Trophoblast cell (in vitro differentiated cells and primary cell): ENCODE results near the gene TRERF1.

Source experiments
- DNase-seq, 2 donors: peaks; one replicate each; pipeline ENCODE4 v3.0.0-alpha.2; 2016
- H2AFZ ChIP-seq: 2 replicates; pipeline ENCODE4 v1.6.1; 2013; ENCODE audit warnings: low read length, moderate library complexity, mild to moderate bottlenecking; ENCODE audit not compliant: insufficient read depth, poor library complexity
- H2AK5ac ChIP-seq: 2 replicates; pipeline ENCODE4 v1.6.1; 2013; ENCODE audit warnings: mild to moderate bottlenecking, low read length
- H2BK120ac ChIP-seq: 2 replicates; pipeline ENCODE4 v1.6.1; 2013; ENCODE audit warnings: low read length, mild to moderate bottlenecking, moderate library complexity; ENCODE audit not compliant: insufficient read depth, poor library complexity
- H2BK12ac ChIP-seq: 2 replicates; pipeline ENCODE4 v1.6.1; 2013; ENCODE audit warnings: mild to moderate bottlenecking, low read length, moderate library complexity
- H2BK5ac ChIP-seq: 2 replicates; pipeline ENCODE4 v1.6.1; 2013; ENCODE audit warnings: low read length, low read depth, moderate library complexity, mild to moderate bottlenecking; ENCODE audit not compliant: poor library complexity
- H3K14ac ChIP-seq: 2 replicates; pipeline ENCODE4 v1.6.1; 2013; ENCODE audit warnings: mild to moderate bottlenecking, low read length
- H3K18ac ChIP-seq: 2 replicates; pipeline ENCODE4 v1.6.1; 2013; ENCODE audit warnings: mild to moderate bottlenecking, low read length
- H3K23ac ChIP-seq: 2 replicates; pipeline ENCODE4 v1.6.1; 2013; ENCODE audit warnings: low read length
- H3K27ac ChIP-seq: 2 replicates; pipeline ENCODE4 v1.5.1; 2013; ENCODE audit warnings: low read depth, mild to moderate bottlenecking, inconsistent platforms, low read length, moderate library complexity
- H3K27me3 ChIP-seq: 2 replicates; pipeline ENCODE4 v1.6.1; 2013; ENCODE audit warnings: inconsistent platforms, mild to moderate bottlenecking, low read length, moderate library complexity; ENCODE audit not compliant: insufficient read depth
- H3K36me3 ChIP-seq, 2 experiments: 1 replicate in 1 of 2; 2 replicates in 1 of 2; pipeline ENCODE4 v1.6.1; 2013; ENCODE audit warnings: low read length in 2 of 2, mild to moderate bottlenecking in 2 of 2, moderate library complexity in 1 of 2; ENCODE audit not compliant: insufficient read depth in 2 of 2, control insufficient read depth in 1 of 2
- H3K4ac ChIP-seq: 2 replicates; pipeline ENCODE4 v1.6.1; 2013; ENCODE audit warnings: low read depth, mild to moderate bottlenecking, low read length, moderate library complexity
- H3K4me1 ChIP-seq, 2 experiments: 1 replicate in 1 of 2; 2 replicates in 1 of 2; pipeline ENCODE4 v1.6.1; 2013; ENCODE audit warnings: low read length in 2 of 2, mild to moderate bottlenecking in 2 of 2, moderate library complexity in 1 of 2; ENCODE audit not compliant: insufficient read depth in 2 of 2, control insufficient read depth in 1 of 2
- H3K4me2 ChIP-seq: 2 replicates; pipeline ENCODE4 v1.6.1; 2013; ENCODE audit warnings: inconsistent platforms, mild to moderate bottlenecking, low read length, moderate library complexity
- H3K4me3 ChIP-seq: 2 replicates; pipeline ENCODE4 v1.5.1; 2013; ENCODE audit warnings: mild to moderate bottlenecking, low read depth, low read length, inconsistent platforms
- H3K79me1 ChIP-seq: one replicate; pipeline ENCODE4 v1.6.1; 2013; ENCODE audit warnings: low read length
- H3K79me2 ChIP-seq: 2 replicates; pipeline ENCODE4 v1.6.1; 2013; ENCODE audit warnings: low read length, mild to moderate bottlenecking; ENCODE audit not compliant: control insufficient read depth, insufficient read depth, poor library complexity
- H3K9ac ChIP-seq: 2 replicates; pipeline ENCODE4 v1.6.1; 2013; ENCODE audit warnings: mild to moderate bottlenecking, low read length
- H3K9me3 ChIP-seq: 2 replicates; pipeline ENCODE4 v1.6.1; 2013; ENCODE audit warnings: low read depth, mild to moderate bottlenecking, control low read depth, inconsistent platforms, low read length; ENCODE audit not compliant: insufficient read depth
- H4K12ac ChIP-seq: 2 replicates; pipeline ENCODE4 v1.6.1; 2013; ENCODE audit warnings: low read depth, mild to moderate bottlenecking, low read length, moderate library complexity
- H4K8ac ChIP-seq: 2 replicates; pipeline ENCODE4 v1.6.1; 2013; ENCODE audit warnings: low read depth, mild to moderate bottlenecking, low read length, moderate library complexity
- H4K91ac ChIP-seq: one replicate; pipeline ENCODE4 v1.6.1; 2013; ENCODE audit warnings: low read depth, mild to moderate bottlenecking, low read length, moderate library complexity
- WGBS: extraction: QIAGEN DNeasy Blood & Tissue Kit; methylation state at CpG from one replicate; pipeline ENCODE4 v1.1.7; 2013; ENCODE audit warnings: missing lambda C conversion rate; ENCODE audit not compliant: insufficient read length, insufficient coverage; ENCODE audit errors: extremely low coverage; 5-methylcytosine and 5-hydroxymethylcytosine counted together

The TRERF1 gene

GRCh38 chr6:42392833-42393232 lies 58.9 kb downstream of the TRERF1 start:
- no peak overlapping the region for H3K23ac ChIP-seq
- H3K14ac ChIP-seq, result no peak overlapping the region
- no peaks in the 10 kb centered on the region for H3K79me2 ChIP-seq
- H3K18ac ChIP-seq, result no peak overlapping the region
- no peak overlapping the region for H2AK5ac ChIP-seq
- no peak overlapping the region for H4K12ac ChIP-seq
- H3K4ac ChIP-seq, result no peak overlapping the region
- peaks cover 2 to 3% of the 10 kb centered on the region in 2 experiments for H3K4me1 ChIP-seq
- no peak overlapping the region for H4K8ac ChIP-seq
- H3K4me2 ChIP-seq, result no peak overlapping the region
- no peaks in the 10 kb centered on the region for H3K27me3 ChIP-seq
- H2BK120ac ChIP-seq, result no peak overlapping the region
- no peaks in the 10 kb centered on the region for H3K36me3 ChIP-seq
- H4K91ac ChIP-seq, result no peak overlapping the region
- no peak overlapping the region for H2BK12ac ChIP-seq
- H2AFZ ChIP-seq, result no peak overlapping the region
- peak overlapping the region; percentile 6 for H3K4me3 ChIP-seq
- no peaks in the 10 kb centered on the region for H3K79me1 ChIP-seq
- H3K9me3 ChIP-seq, result peaks cover 4% of the 10 kb centered on the region
- H3K27ac ChIP-seq, result no peak overlapping the region
- DNase-seq, result no peak
- H2BK5ac ChIP-seq, result no peak overlapping the region
- H3K9ac ChIP-seq, result no peak overlapping the region
- WGBS, result no CpG with 5 or more reads among the region's 10 CpGs

- H3K14ac ChIP-seq, result no peak overlapping the region
- H2AFZ ChIP-seq, result no peak overlapping the region
- H2AK5ac ChIP-seq, result no peak overlapping the region
- peaks cover 2 to 3% of the 10 kb centered on the region in 2 experiments for H3K4me1 ChIP-seq
- H3K9ac ChIP-seq, result no peak overlapping the region
- no peak overlapping the region for H3K27ac ChIP-seq
- peaks cover 4% of the 10 kb centered on the region for H3K9me3 ChIP-seq
- no peaks in the 10 kb centered on the region for H3K79me1 ChIP-seq
- H2BK120ac ChIP-seq, result no peak overlapping the region
- H3K23ac ChIP-seq, result no peak overlapping the region
- no peak overlapping the region for H3K18ac ChIP-seq
- no peak overlapping the region for H2BK5ac ChIP-seq
- no peak overlapping the region for H4K12ac ChIP-seq
- H3K79me2 ChIP-seq, result no peaks in the 10 kb centered on the region
- no peaks in the 10 kb centered on the region for H3K36me3 ChIP-seq
- peak; percentile 63 to 75 for DNase-seq
- H3K4me2 ChIP-seq, result no peak overlapping the region
- no CpG with 5 or more reads among the region's 6 CpGs for WGBS
- H3K4me3 ChIP-seq, result no peak overlapping the region
- H3K27me3 ChIP-seq, result no peaks in the 10 kb centered on the region
- no peak overlapping the region for H2BK12ac ChIP-seq
- no peak overlapping the region for H4K91ac ChIP-seq
- H4K8ac ChIP-seq, result no peak overlapping the region
- H3K4ac ChIP-seq, result no peak overlapping the region
Observed at GRCh38 chr6:42391441-42391840, 60.3 kb downstream of the TRERF1 start.

- Histone ChIP-seq H3K36me3 (no peaks in the 10 kb centered on the region), H3K14ac (no peak overlapping the region), H3K4ac (no peak overlapping the region), H3K27ac (no peak overlapping the region), H2BK120ac (no peak overlapping the region), H3K4me1 (peaks cover 2 to 3% of the 10 kb centered on the region in 2 experiments), H3K4me2 (no peak overlapping the region), H4K12ac (no peak overlapping the region), H3K23ac (no peak overlapping the region), H3K18ac (no peak overlapping the region), H2BK5ac (no peak overlapping the region), H3K4me3 (no peak overlapping the region), H3K9me3 (peaks cover 4% of the 10 kb centered on the region), H2BK12ac (no peak overlapping the region), H3K9ac (no peak overlapping the region), H4K8ac (no peak overlapping the region), H3K79me1 (no peaks in the 10 kb centered on the region), H3K79me2 (no peaks in the 10 kb centered on the region), H3K27me3 (no peaks in the 10 kb centered on the region), H2AK5ac (no peak overlapping the region), H4K91ac (no peak overlapping the region), H2AFZ (no peak overlapping the region)
- no peak for DNase-seq
- WGBS, result no CpG with 5 or more reads among the region's 17 CpGs
Observed at GRCh38 chr6:42390228-42390934, 61.3 kb downstream of the TRERF1 start.

GRCh38 chr6:42389736-42390135 lies 62.0 kb downstream of the TRERF1 start:
- no peak overlapping the region for H2AFZ ChIP-seq
- H4K8ac ChIP-seq, result no peak overlapping the region
- H3K14ac ChIP-seq, result no peak overlapping the region
- no peak overlapping the region for H4K12ac ChIP-seq
- no CpG with 5 or more reads among the region's 6 CpGs for WGBS
- DNase-seq, result no peak
- H3K4ac ChIP-seq, result no peak overlapping the region
- no peak overlapping the region for H3K23ac ChIP-seq
- no peak overlapping the region for H2AK5ac ChIP-seq
- no peak overlapping the region for H4K91ac ChIP-seq
- H3K79me2 ChIP-seq, result no peaks in the 10 kb centered on the region
- no peak overlapping the region for H2BK5ac ChIP-seq
- H3K27ac ChIP-seq, result no peak overlapping the region
- no peaks in the 10 kb centered on the region for H3K79me1 ChIP-seq
- H2BK12ac ChIP-seq, result no peak overlapping the region
- peaks cover 4% of the 10 kb centered on the region for H3K9me3 ChIP-seq
- H2BK120ac ChIP-seq, result no peak overlapping the region
- no peaks in the 10 kb centered on the region for H3K27me3 ChIP-seq
- H3K9ac ChIP-seq, result no peak overlapping the region
- no peak overlapping the region for H3K4me2 ChIP-seq
- H3K18ac ChIP-seq, result no peak overlapping the region
- no peak overlapping the region for H3K4me3 ChIP-seq
- peaks cover 2 to 3% of the 10 kb centered on the region in 2 experiments for H3K4me1 ChIP-seq
- no peaks in the 10 kb centered on the region for H3K36me3 ChIP-seq
